ENCODE measurements around the gene ARL4D. TPM values are rescaled to one million over a fixed set of nuclear protein-coding genes. Genes with fewer than 3 reads are reported as not detected.

ARL4D gene
- total RNA-seq, 1 experiment from 2014 or later = 11.5 TPM

GRCh38 chr17:43383826-43384475 lies 14.8 kb upstream of the ARL4D start:
- CTCF ChIA-PET = no interaction called here
- H3K4me2 ChIP-seq (ENCODE audit: low read length) = no peak overlapping the region
- no peak overlapping the region for H3K27ac ChIP-seq (ENCODE audit: low read depth, low read length)

DNA sequence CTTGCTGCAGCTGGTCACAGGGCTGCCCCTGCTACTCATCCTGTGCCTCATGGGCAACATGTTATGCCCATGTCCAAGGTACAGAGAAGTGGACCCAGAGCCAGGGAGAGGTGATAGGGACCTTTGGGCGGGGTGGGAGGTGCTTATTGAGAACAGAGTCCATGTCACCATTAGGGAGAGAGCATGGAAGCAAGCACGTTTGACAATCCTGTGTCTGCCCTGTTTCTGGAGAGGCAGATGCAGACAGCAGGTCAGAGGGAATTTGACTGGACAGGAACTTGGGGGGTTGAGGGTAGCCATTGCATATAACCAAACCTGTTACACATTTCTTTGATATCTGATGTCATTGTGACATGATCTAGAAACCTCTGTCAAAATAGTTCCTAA lies 14.3 kb upstream of the ARL4D start:
- H3K36me3 ChIP-seq (ENCODE audit: control insufficient read depth in 1 of 2, insufficient read depth in 2 of 2, low read length in 2 of 2) = no peaks in the 10 kb centered on the region
- no peak overlapping the region for H3K4me3 ChIP-seq (replicated peaks in 1 of 2; ENCODE audit: low read depth in 1 of 2, low read length in 2 of 2)
- no peak overlapping the region for H3K4me2 ChIP-seq (ENCODE audit: low read length)
- no TSS peak for BruUV-seq (replicated peaks)
- ChIA-PET RAD21 (ENCODE audit: low non-redundant PET in 1 of 2, low total read pairs in 2 of 2, uncharacterized antibody in 2 of 2, unreplicated experiment in 2 of 2) (no interaction called here), CTCF (no interaction called here), POLR2A (interaction anchor here (5.6 kb wide), 1 partner anchor 17 kb away, joined by 152 read pairs; no protein-coding TSS in a partner anchor)
- H3K4me1 ChIP-seq (ENCODE audit: control insufficient read depth in 1 of 2, insufficient read depth in 2 of 2, low read length in 2 of 2) = peaks cover 5 to 21% of the 10 kb centered on the region in 2 experiments; a peak in 3 of 4 replicates
- no peaks in the 10 kb centered on the region for H3K79me2 ChIP-seq (ENCODE audit: insufficient read depth, low read length)
- peaks cover 0 to 15% of the 10 kb centered on the region in 2 experiments; a peak in 1 of 4 replicates for H3K9me3 ChIP-seq (ENCODE audit: control insufficient read depth in 1 of 2, insufficient read depth in 1 of 2, low read depth in 1 of 2, low read length in 2 of 2)
- ATAC-seq = no peak
- DNase-seq (ENCODE audit: low read depth, low spot score) = no peak
- intact Hi-C loops (cut with micrococcal nuclease) = no loop called here
- no peaks in the 10 kb centered on the region for H3K27me3 ChIP-seq (ENCODE audit: insufficient read depth, low read length)
- no peak overlapping the region for H3K27ac ChIP-seq (ENCODE audit: low read depth, low read length)
- no peaks in the 10 kb centered on the region for H3K9me2 ChIP-seq (ENCODE audit: insufficient read depth)
- H2AFZ ChIP-seq (ENCODE audit: low read depth, low read length, poor library complexity, severe bottlenecking) = no peak overlapping the region
- H4K20me1 ChIP-seq (ENCODE audit: insufficient read depth) = no peaks in the 10 kb centered on the region
- no peak overlapping the region for H3K9ac ChIP-seq (ENCODE audit: low read length)
- TF ChIP-seq EZH2 (IDR thresholded peaks at IDR 0.05) (no peak), EZH2phosphoT487 (IDR thresholded peaks at IDR 0.05; ENCODE audit: borderline replicate concordance) (no peak), TCF7L2 (IDR thresholded peaks at IDR 0.05; ENCODE audit: borderline replicate concordance, extremely low read depth, insufficient read depth, insufficient read length) (no peak), ZNF274 (IDR thresholded peaks at IDR 0.05; ENCODE audit: low read depth, low read length) (no peak), FOSL1 (IDR thresholded peaks at IDR 0.05; ENCODE audit: low read depth) (no peak), YY1 (IDR thresholded peaks at IDR 0.05; ENCODE audit: extremely low read depth, insufficient replicate concordance, low read depth, low read length) (no peak), CBX3 (IDR thresholded peaks at IDR 0.05; ENCODE audit: low read depth) (no peak), POLR2AphosphoS5 (IDR thresholded peaks at IDR 0.05; ENCODE audit: low read depth, low read length) (no peak), SRF (IDR thresholded peaks at IDR 0.05; ENCODE audit: low read depth) (no peak), ELF1 (IDR thresholded peaks at IDR 0.05; ENCODE audit: borderline replicate concordance, low read depth) (no peak), JUND (IDR thresholded peaks at IDR 0.05) (no peak), POLR2A (IDR thresholded peaks at IDR 0.05; ENCODE audit: borderline replicate concordance, extremely low read depth, insufficient read depth, insufficient read length) (no peak)
- TF ChIP-seq, protein P1, sequence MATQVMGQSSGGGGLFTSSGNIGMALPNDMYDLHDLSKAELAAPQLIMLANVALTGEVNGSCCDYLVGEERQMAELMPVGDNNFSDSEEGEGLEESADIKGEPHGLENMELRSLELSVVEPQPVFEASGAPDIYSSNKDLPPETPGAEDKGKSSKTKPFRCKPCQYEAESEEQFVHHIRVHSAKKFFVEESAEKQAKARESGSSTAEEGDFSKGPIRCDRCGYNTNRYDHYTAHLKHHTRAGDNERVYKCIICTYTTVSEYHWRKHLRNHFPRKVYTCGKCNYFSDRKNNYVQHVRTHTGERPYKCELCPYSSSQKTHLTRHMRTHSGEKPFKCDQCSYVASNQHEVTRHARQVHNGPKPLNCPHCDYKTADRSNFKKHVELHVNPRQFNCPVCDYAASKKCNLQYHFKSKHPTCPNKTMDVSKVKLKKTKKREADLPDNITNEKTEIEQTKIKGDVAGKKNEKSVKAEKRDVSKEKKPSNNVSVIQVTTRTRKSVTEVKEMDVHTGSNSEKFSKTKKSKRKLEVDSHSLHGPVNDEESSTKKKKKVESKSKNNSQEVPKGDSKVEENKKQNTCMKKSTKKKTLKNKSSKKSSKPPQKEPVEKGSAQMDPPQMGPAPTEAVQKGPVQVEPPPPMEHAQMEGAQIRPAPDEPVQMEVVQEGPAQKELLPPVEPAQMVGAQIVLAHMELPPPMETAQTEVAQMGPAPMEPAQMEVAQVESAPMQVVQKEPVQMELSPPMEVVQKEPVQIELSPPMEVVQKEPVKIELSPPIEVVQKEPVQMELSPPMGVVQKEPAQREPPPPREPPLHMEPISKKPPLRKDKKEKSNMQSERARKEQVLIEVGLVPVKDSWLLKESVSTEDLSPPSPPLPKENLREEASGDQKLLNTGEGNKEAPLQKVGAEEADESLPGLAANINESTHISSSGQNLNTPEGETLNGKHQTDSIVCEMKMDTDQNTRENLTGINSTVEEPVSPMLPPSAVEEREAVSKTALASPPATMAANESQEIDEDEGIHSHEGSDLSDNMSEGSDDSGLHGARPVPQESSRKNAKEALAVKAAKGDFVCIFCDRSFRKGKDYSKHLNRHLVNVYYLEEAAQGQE (IDR thresholded peaks at IDR 0.05; ENCODE audit: low read depth) = no peak

More at GRCh38 chr17:43383826-43384475, 14.8 kb upstream of the ARL4D start:
- RAD21 ChIA-PET (ENCODE audit: low non-redundant PET in 1 of 2, low total read pairs in 2 of 2, uncharacterized antibody in 2 of 2, unreplicated experiment in 2 of 2) = no interaction called here
- TF ChIP-seq FOSL1 (IDR thresholded peaks at IDR 0.05; ENCODE audit: low read depth) (no peak), ZNF274 (IDR thresholded peaks at IDR 0.05; ENCODE audit: low read depth, low read length) (no peak), TCF7L2 (IDR thresholded peaks at IDR 0.05; ENCODE audit: borderline replicate concordance, extremely low read depth, insufficient read depth, insufficient read length) (no peak), SP1 (IDR thresholded peaks at IDR 0.05; ENCODE audit: low read depth) (no peak), YY1 (IDR thresholded peaks at IDR 0.05; ENCODE audit: extremely low read depth, insufficient replicate concordance, low read depth, low read length) (no peak), ELF1 (IDR thresholded peaks at IDR 0.05; ENCODE audit: borderline replicate concordance, low read depth) (no peak)
- ATAC-seq (no peak), DNase-seq (ENCODE audit: low read depth, low spot score) (no peak)
- Histone ChIP-seq H3K9me2 (ENCODE audit: insufficient read depth) (no peaks in the 10 kb centered on the region), H2AFZ (ENCODE audit: low read depth, low read length, poor library complexity, severe bottlenecking) (no peak overlapping the region), H3K79me2 (ENCODE audit: insufficient read depth, low read length) (no peaks in the 10 kb centered on the region), H4K20me1 (ENCODE audit: insufficient read depth) (no peaks in the 10 kb centered on the region), H3K27me3 (ENCODE audit: insufficient read depth, low read length) (no peaks in the 10 kb centered on the region), H3K9me3 (ENCODE audit: control insufficient read depth in 1 of 2, insufficient read depth in 1 of 2, low read depth in 1 of 2, low read length in 2 of 2) (peaks cover 0 to 15% of the 10 kb centered on the region in 2 experiments; a peak in 1 of 4 replicates), H3K4me3 (replicated peaks in 1 of 2; ENCODE audit: low read depth in 1 of 2, low read length in 2 of 2) (no peak overlapping the region), H3K4me1 (ENCODE audit: control insufficient read depth in 1 of 2, insufficient read depth in 2 of 2, low read length in 2 of 2) (peaks cover 5 to 16% of the 10 kb centered on the region in 2 experiments; a peak in 3 of 4 replicates), H3K9ac (ENCODE audit: low read length) (no peak overlapping the region), H3K36me3 (ENCODE audit: control insufficient read depth in 1 of 2, insufficient read depth in 2 of 2, low read length in 2 of 2) (no peaks in the 10 kb centered on the region)
- BruUV-seq (replicated peaks) = no TSS peak
- intact Hi-C loops (cut with micrococcal nuclease) = no loop called here
- POLR2A ChIA-PET = interaction anchor here (5.6 kb wide), 1 partner anchor 16 kb away, joined by 152 read pairs; no protein-coding TSS in a partner anchor

Measured in HCT116 (cell line).